H9 (cell line): ENCODE measurements around the gene MBLAC1. TPM values are rescaled to one million over a fixed set of nuclear protein-coding genes. Genes with fewer than 3 reads are reported as not detected.

Experiments
- DNase-seq: peaks from one replicate; pipeline ENCODE4 v3.0.0-alpha.2; 2017
- H2AFZ ChIP-seq: one replicate; pipeline ENCODE4 v1.6.1; 2013; ENCODE audit warnings: mild to moderate bottlenecking, low read length, control low read depth, moderate library complexity
- H2AK5ac ChIP-seq: 2 replicates; pipeline ENCODE4 v1.6.1; 2013; ENCODE audit warnings: low read length, control low read depth, mixed read lengths; ENCODE audit not compliant: insufficient read length
- H2BK120ac ChIP-seq: one replicate; pipeline ENCODE4 v1.6.1; 2013; ENCODE audit warnings: low read depth, mild to moderate bottlenecking, low read length, control low read depth, inconsistent platforms; ENCODE audit not compliant: poor library complexity, severe bottlenecking
- H2BK12ac ChIP-seq: 2 replicates; pipeline ENCODE4 v1.6.1; 2013; ENCODE audit warnings: low read length, control low read depth, mixed read lengths, low read depth; ENCODE audit not compliant: insufficient read length
- H2BK15ac ChIP-seq: 2 replicates; pipeline ENCODE4 v1.6.1; 2013; ENCODE audit warnings: low read depth, low read length, control low read depth
- H2BK20ac ChIP-seq: one replicate; pipeline ENCODE4 v1.6.1; 2013; ENCODE audit warnings: low read depth, mild to moderate bottlenecking, low read length, control low read depth, inconsistent platforms; ENCODE audit not compliant: poor library complexity, severe bottlenecking
- H2BK5ac ChIP-seq: 2 replicates; pipeline ENCODE4 v1.6.1; 2013; ENCODE audit warnings: low read length, control low read depth, mixed read lengths; ENCODE audit not compliant: insufficient read length
- H3K14ac ChIP-seq: 2 replicates; pipeline ENCODE4 v1.6.1; 2013; ENCODE audit warnings: low read length, control low read depth; ENCODE audit not compliant: insufficient read depth
- H3K18ac ChIP-seq: 2 replicates; pipeline ENCODE4 v1.6.1; 2013; ENCODE audit warnings: low read depth, mild to moderate bottlenecking, mixed read lengths, low read length, control low read depth; ENCODE audit not compliant: insufficient read length
- H3K23ac ChIP-seq: 2 replicates; pipeline ENCODE4 v1.6.1; 2013; ENCODE audit warnings: low read length, control low read depth, mixed read lengths, low read depth; ENCODE audit not compliant: insufficient read length
- H3K23me2 ChIP-seq: 2 replicates; pipeline ENCODE4 v1.6.1; 2013; ENCODE audit warnings: low read depth, mild to moderate bottlenecking, mixed read lengths, low read length, control low read depth; ENCODE audit not compliant: insufficient read length, poor library complexity, severe bottlenecking
- H3K27ac ChIP-seq: 2 replicates; pipeline ENCODE4 v1.5.1; 2013; ENCODE audit warnings: low read length, control low read depth, mixed read lengths, low read depth; ENCODE audit not compliant: insufficient read length
- H3K27me3 ChIP-seq: 2 replicates; pipeline ENCODE4 v1.6.1; 2013; ENCODE audit warnings: low read length, control low read depth, inconsistent platforms; ENCODE audit not compliant: insufficient read depth
- H3K4ac ChIP-seq: 2 replicates; pipeline ENCODE4 v1.6.1; 2013; ENCODE audit warnings: low read depth, mild to moderate bottlenecking, control low read depth, inconsistent platforms, low read length, moderate library complexity
- H3K4me1 ChIP-seq: 2 replicates; pipeline ENCODE4 v1.6.1; 2013; ENCODE audit warnings: low read length, control low read depth, inconsistent platforms; ENCODE audit not compliant: insufficient read depth
- H3K4me2 ChIP-seq: 2 replicates; pipeline ENCODE4 v1.6.1; 2013; ENCODE audit warnings: low read length, control low read depth, mixed read lengths; ENCODE audit not compliant: insufficient read length, insufficient read depth
- H3K56ac ChIP-seq: 2 replicates; pipeline ENCODE4 v1.6.1; 2013; ENCODE audit warnings: low read depth, mild to moderate bottlenecking, mixed read lengths, low read length, control low read depth; ENCODE audit not compliant: insufficient read length
- H3K79me1 ChIP-seq: 2 replicates; pipeline ENCODE4 v1.6.1; 2013; ENCODE audit warnings: low read depth, mild to moderate bottlenecking, moderate library complexity, low read length, control low read depth, inconsistent platforms; ENCODE audit not compliant: insufficient read depth, poor library complexity, severe bottlenecking
- H3K79me2 ChIP-seq: 2 replicates; pipeline ENCODE4 v1.6.1; 2013; ENCODE audit warnings: low read length, control low read depth, inconsistent platforms; ENCODE audit not compliant: insufficient read depth
- H3K9ac ChIP-seq: 2 replicates; pipeline ENCODE4 v1.6.1; 2013; ENCODE audit warnings: low read length, control low read depth, mixed read lengths; ENCODE audit not compliant: insufficient read length; ENCODE audit errors: extremely low read depth
- H3K9me3 ChIP-seq: one replicate; pipeline ENCODE4 v1.6.1; 2013; ENCODE audit warnings: low read depth, low read length, inconsistent platforms; ENCODE audit not compliant: control insufficient read depth
- H3T11ph ChIP-seq: one replicate; pipeline ENCODE4 v1.6.1; 2013; ENCODE audit warnings: mild to moderate bottlenecking, low read length, control low read depth, inconsistent platforms
- H4K20me1 ChIP-seq: one replicate; pipeline ENCODE4 v1.6.1; 2013; ENCODE audit not compliant: control insufficient read depth, insufficient read length, insufficient read depth
- H4K5ac ChIP-seq: 2 replicates; pipeline ENCODE4 v1.6.1; 2013; ENCODE audit warnings: low read depth, mild to moderate bottlenecking, mixed read lengths, low read length, control low read depth; ENCODE audit not compliant: insufficient read length
- H4K8ac ChIP-seq: replicated peaks from 2 replicates; pipeline ENCODE4 v1.6.1; 2013; ENCODE audit warnings: low read length, control low read depth, mixed read lengths, low read depth; ENCODE audit not compliant: insufficient read length
- H4K91ac ChIP-seq: 2 replicates; pipeline ENCODE4 v1.6.1; 2013; ENCODE audit warnings: low read depth, mild to moderate bottlenecking, moderate library complexity, mixed read lengths, low read length, control low read depth; ENCODE audit not compliant: insufficient read length
- H3K27ac Mint-ChIP-seq, 3 experiments: 2 replicates in 2 of 3; 3 replicates in 1 of 3; pipeline ENCODE4 v1.8.0; 2020 to 2021; ENCODE audit warnings: mixed read lengths in 3 of 3, mild to moderate bottlenecking in 1 of 3, moderate library complexity in 1 of 3
- H3K27me3 Mint-ChIP-seq: 2 replicates; pipeline ENCODE4 v1.8.0; 2021; ENCODE audit warnings: low read depth, mild to moderate bottlenecking, moderate library complexity, mixed read lengths
- H3K36me3 Mint-ChIP-seq, 3 experiments: 2 replicates in 2 of 3; 3 replicates in 1 of 3; pipeline ENCODE4 v1.8.0; 2020 to 2021; ENCODE audit warnings: low read depth in 3 of 3, mixed read lengths in 3 of 3; ENCODE audit not compliant: insufficient read depth in 1 of 3
- H3K4me1 Mint-ChIP-seq, 2 experiments: 2 replicates each; pipeline ENCODE4 v1.8.0; 2020; ENCODE audit warnings: mixed read lengths in 2 of 2
- H3K4me3 Mint-ChIP-seq, 2 experiments: 2 replicates in 1 of 2; 3 replicates in 1 of 2; pipeline ENCODE4 v1.8.0; 2020 to 2021; ENCODE audit warnings: mild to moderate bottlenecking in 2 of 2, mixed read lengths in 2 of 2, moderate library complexity in 1 of 2
- H3K9me3 Mint-ChIP-seq, 2 experiments: 2 replicates in 1 of 2; 3 replicates in 1 of 2; pipeline ENCODE4 v1.8.0; 2020; ENCODE audit warnings: mild to moderate bottlenecking in 2 of 2, mixed read lengths in 2 of 2, moderate library complexity in 1 of 2
- WGBS: extraction: QIAGEN DNeasy Blood & Tissue Kit; methylation state at CpG from one replicate; pipeline ENCODE4 v1.1.7; 2013; ENCODE audit warnings: missing lambda C conversion rate, low lambda C conversion rate, mixed read lengths; ENCODE audit not compliant: insufficient read length; ENCODE audit errors: extremely low coverage; 5-methylcytosine and 5-hydroxymethylcytosine counted together
- total RNA-seq: library from RNA; stranded (reverse); gene quantifications from 2 replicates; pipeline ENCODE4 v1.2.1, GENCODE V29; 2021
- TF ChIP-seq, protein P1 (sequence below): fragments of 200-600 bp; sonication (generic); conservative IDR thresholded peaks from 3 replicates; pipeline ENCODE4 v1.8.0; 2021; ENCODE audit warnings: antibody characterized with exemption, mild to moderate bottlenecking

MBLAC1 gene
- total RNA-seq, 1 experiment from 2014 or later: 1.9 TPM

DNA sequence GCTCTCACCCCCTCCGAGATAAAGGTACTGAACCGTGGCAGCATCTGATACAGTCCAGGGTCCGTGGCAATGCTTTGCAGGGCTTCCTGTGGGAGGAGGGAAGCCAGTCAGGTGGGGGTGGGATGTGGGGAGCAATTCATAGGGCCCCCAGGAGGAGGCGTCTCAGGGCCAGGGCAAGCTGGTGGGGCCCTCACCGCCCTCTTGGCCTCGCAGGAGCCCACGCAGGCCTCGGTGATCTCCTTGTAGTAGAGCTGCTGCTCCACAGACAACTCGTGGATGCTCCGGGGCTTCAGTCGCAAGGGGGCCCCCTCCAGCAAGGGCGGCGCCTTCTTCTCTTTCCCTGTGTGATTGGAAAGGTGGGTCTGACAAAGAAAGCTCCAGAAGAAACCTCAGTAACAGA lies 14.9 kb upstream of the MBLAC1 start:
- no peak overlapping the region for H3T11ph ChIP-seq
- H3K27ac ChIP-seq: no peak overlapping the region
- Mint-ChIP-seq H3K27ac (no peak overlapping the region), H3K4me3 (no peak overlapping the region), H3K9me3 (no peaks in the 10 kb centered on the region), H3K36me3 (peaks cover 52 to 79% (median 75%) of the 10 kb centered on the region in 3 experiments), H3K27me3 (no peaks in the 10 kb centered on the region), H3K4me1 (0 out of 4 replicates have a peak, but pooled peaks cover 0 to 3% of the 10 kb centered on the region in 2 experiments)
- no peak overlapping the region for H3K23ac ChIP-seq
- no peak overlapping the region for H3K14ac ChIP-seq
- H3K27me3 ChIP-seq: no peaks in the 10 kb centered on the region
- no peaks in the 10 kb centered on the region for H3K4me1 ChIP-seq
- H2BK5ac ChIP-seq: no peak overlapping the region
- H2BK20ac ChIP-seq: no peak overlapping the region
- no peak overlapping the region for H4K5ac ChIP-seq
- H3K23me2 ChIP-seq: no peaks in the 10 kb centered on the region
- H3K79me2 ChIP-seq: no peaks in the 10 kb centered on the region
- no peak overlapping the region for H3K9ac ChIP-seq
- TF ChIP-seq, protein P1, sequence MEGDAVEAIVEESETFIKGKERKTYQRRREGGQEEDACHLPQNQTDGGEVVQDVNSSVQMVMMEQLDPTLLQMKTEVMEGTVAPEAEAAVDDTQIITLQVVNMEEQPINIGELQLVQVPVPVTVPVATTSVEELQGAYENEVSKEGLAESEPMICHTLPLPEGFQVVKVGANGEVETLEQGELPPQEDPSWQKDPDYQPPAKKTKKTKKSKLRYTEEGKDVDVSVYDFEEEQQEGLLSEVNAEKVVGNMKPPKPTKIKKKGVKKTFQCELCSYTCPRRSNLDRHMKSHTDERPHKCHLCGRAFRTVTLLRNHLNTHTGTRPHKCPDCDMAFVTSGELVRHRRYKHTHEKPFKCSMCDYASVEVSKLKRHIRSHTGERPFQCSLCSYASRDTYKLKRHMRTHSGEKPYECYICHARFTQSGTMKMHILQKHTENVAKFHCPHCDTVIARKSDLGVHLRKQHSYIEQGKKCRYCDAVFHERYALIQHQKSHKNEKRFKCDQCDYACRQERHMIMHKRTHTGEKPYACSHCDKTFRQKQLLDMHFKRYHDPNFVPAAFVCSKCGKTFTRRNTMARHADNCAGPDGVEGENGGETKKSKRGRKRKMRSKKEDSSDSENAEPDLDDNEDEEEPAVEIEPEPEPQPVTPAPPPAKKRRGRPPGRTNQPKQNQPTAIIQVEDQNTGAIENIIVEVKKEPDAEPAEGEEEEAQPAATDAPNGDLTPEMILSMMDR: no peak
- no peak overlapping the region for H2AK5ac ChIP-seq
- no peak overlapping the region for H4K8ac ChIP-seq
- no peaks in the 10 kb centered on the region for H3K9me3 ChIP-seq
- no peak overlapping the region for H2AFZ ChIP-seq
- H3K79me1 ChIP-seq: no peaks in the 10 kb centered on the region
- no CpG with 5 or more reads among the region's 13 CpGs for WGBS
- no peak overlapping the region for H2BK120ac ChIP-seq
- H3K4ac ChIP-seq: no peak overlapping the region
- H2BK15ac ChIP-seq: no peak overlapping the region
- H3K56ac ChIP-seq: no peak overlapping the region
- H4K91ac ChIP-seq: no peak overlapping the region
- H4K20me1 ChIP-seq: no peaks in the 10 kb centered on the region
- no peak overlapping the region for H2BK12ac ChIP-seq
- H3K18ac ChIP-seq: no peak overlapping the region
- DNase-seq: no peak
- H3K4me2 ChIP-seq: no peak overlapping the region
